Cardiac fibroblast (primary cell): ENCODE results near the gene LRRFIP2.

ENCODE experiments used
- DNase-seq, 2 donors: peaks; one replicate each; pipeline versions ENCODE4 v3.0.0 to v3.0.0-alpha.2; 2010; ENCODE audit warnings: low read depth in 2 of 2
- H3K4me3 ChIP-seq, 2 donors: replicated peaks in 1 of 2; 1 replicate in 1 of 2; 2 replicates in 1 of 2; pipeline ENCODE4 v1.5.1; 2011; ENCODE audit warnings: low read depth in 2 of 2, low read length in 2 of 2, mild to moderate bottlenecking in 2 of 2, moderate library complexity in 1 of 2
- CTCF ChIP-seq: IDR thresholded peaks from one replicate; pipeline ENCODE4 v1.5.1; 2011; ENCODE audit warnings: low read depth, mild to moderate bottlenecking, low read length, inconsistent platforms

LRRFIP2 gene

DNA sequence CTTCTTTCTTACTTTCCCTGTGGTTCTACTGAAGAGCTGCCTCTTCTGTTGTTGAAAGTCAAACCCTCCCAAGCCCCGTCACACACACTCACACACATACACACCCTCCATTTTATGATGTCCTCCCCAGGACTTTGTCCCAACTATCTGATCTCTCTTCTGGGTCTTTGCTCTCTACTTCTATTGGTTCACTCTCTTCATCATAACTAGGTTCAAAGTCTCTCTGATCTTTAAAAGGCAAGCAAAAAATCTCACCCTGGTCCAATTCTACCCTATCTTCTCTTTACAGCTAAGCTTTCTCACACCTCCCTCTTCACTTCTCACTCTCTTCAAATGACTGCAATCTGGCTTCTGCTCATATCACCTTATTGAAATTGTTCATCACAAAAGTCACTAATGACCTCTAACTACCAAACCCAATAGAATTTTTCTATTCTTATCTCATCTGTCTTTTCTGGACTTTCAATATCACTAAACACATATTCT lies 34.8 kb downstream of the LRRFIP2 start:
- no peak overlapping the region for H3K4me3 ChIP-seq
- DNase-seq, result no peak
- TF ChIP-seq CTCF, result no peak

GRCh38 chr3:37138816-37139215 lies 35.6 kb downstream of the LRRFIP2 start:
- TF ChIP-seq CTCF, result no peak
- no peak overlapping the region for H3K4me3 ChIP-seq
- DNase-seq, result no peak

DNA sequence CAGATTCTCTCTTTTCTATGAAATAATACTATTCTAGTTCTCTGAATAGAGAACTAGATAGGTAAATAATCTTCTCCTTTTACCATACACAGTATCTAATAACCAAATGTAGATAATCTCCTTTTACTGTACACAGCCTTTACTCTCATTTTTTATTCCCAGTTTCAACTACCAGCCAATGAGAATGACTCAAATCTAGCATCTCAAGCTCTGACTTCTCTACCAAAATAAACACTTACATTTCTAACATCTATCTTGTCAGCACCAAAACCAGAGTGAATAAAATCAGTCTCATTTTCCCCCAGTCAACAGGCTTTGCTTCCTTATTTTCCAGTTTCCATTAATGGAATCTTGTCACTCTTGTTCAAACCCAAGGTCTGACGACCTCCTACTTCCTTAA lies 36.9 kb downstream of the LRRFIP2 start:
- TF ChIP-seq CTCF, result no peak
- no peak overlapping the region for H3K4me3 ChIP-seq
- no peak for DNase-seq

- no peak overlapping the region for H3K4me3 ChIP-seq
- no peak for TF ChIP-seq CTCF
- DNase-seq, result no peak
These were observed 38.3 kb downstream of the LRRFIP2 start for GRCh38 chr3:37136067-37136466.

DNA sequence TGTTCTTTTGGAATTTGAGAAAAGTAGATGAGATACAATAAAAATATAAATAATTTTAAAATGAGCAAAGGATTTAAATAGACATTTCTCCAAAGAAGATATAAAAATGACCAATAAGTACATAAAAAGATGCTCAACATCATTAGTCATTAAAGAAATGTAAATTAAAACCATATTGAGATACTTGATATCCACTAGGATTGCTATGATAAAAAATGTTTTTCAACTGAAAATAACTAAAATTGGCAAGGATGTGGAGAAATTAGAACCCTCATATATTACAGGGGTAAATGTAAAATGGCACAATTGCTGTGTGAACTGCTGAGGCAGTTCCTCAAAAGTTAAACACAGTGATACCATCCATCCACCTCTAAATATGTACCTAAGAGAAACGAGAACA lies 38.8 kb downstream of the LRRFIP2 start:
- TF ChIP-seq CTCF, result no peak

GRCh38 chr3:37132334-37132733 lies 42.0 kb downstream of the LRRFIP2 start:
- DNase-seq, result no peak
- no peak overlapping the region for H3K4me3 ChIP-seq
- TF ChIP-seq CTCF, result no peak

More for the DNA sequence above, 38.8 kb downstream of the LRRFIP2 start:
- no peak overlapping the region for H3K4me3 ChIP-seq
- DNase-seq, result no peak

DNA sequence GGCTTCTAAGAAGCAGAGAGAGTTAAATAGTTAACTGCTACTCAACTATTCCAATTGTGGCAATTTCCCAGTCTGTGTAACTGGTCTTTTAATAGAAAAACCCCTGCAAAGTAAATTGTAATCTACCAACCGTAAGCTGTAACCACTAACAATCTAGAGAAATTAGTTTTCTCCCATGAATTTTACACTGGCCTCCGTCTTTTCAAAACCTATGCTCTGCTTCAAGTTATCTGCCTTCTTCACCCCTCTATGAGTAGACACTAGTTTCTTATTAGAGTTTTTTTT lies 42.6 kb downstream of the LRRFIP2 start:
- TF ChIP-seq CTCF, result no peak
- no peak for DNase-seq
- no peak overlapping the region for H3K4me3 ChIP-seq
